IMR-90 (cell line): ENCODE results near the gene EPAS1. TPM values are rescaled to one million over a fixed set of nuclear protein-coding genes. Genes with fewer than 3 reads are reported as not detected.

Experiments
- ATAC-seq: fragments of 200-7000 bp; cut with Tn5 transposase; 2 replicates; pipeline ENCODE4 v1.9.1; 2020; ENCODE audit warnings: low read depth, mild to moderate bottlenecking, moderate library complexity
- BruUV-seq: library from RNA; stranded (reverse); fragments of 400-500 nt; replicated peaks from 2 replicates; lab custom pipeline; 2021; lab: Mats Ljungman, UMichigan
- CTCF ChIA-PET: fragments of 300-600 bp; formaldehyde crosslinking; extraction: SDS; loops from one replicate; lab custom pipeline; 2021; ENCODE audit warnings: antibody characterized with exemption; lab: Yijun Ruan, JAX
- POLR2A ChIA-PET: fragments of 300-600 bp; sonication (Branson Sonifier 250); formaldehyde crosslinking; loops from one replicate; lab custom pipeline; 2022; ENCODE audit warnings: antibody characterized with exemption; ENCODE audit not compliant: unreplicated experiment; lab: Charles Lee
- DNase-seq: peaks from one replicate; pipeline ENCODE4 v3.0.0; 2013
- H2AFZ ChIP-seq: replicated peaks from 2 replicates; pipeline ENCODE3; 2013; ENCODE audit warnings: low read length, mild to moderate bottlenecking; ENCODE audit not compliant: poor library complexity
- H2AK5ac ChIP-seq: 2 replicates; pipeline ENCODE4 v1.6.1; 2013; ENCODE audit warnings: low read depth, low read length, inconsistent platforms
- H2AK9ac ChIP-seq: replicated peaks from 2 replicates; pipeline ENCODE3; 2013; ENCODE audit warnings: mild to moderate bottlenecking, low read depth, low read length, moderate library complexity; ENCODE audit not compliant: poor library complexity
- H2BK120ac ChIP-seq: 2 replicates; pipeline ENCODE4 v1.6.1; 2013; ENCODE audit warnings: low read depth, low read length, inconsistent platforms
- H2BK15ac ChIP-seq: 3 replicates; pipeline ENCODE4 v1.6.1; 2013; ENCODE audit warnings: low read depth, low read length, inconsistent platforms
- H2BK20ac ChIP-seq: 2 replicates; pipeline ENCODE4 v1.6.1; 2013; ENCODE audit warnings: low read depth, mild to moderate bottlenecking, inconsistent platforms, low read length, moderate library complexity
- H2BK5ac ChIP-seq: 2 replicates; pipeline ENCODE4 v1.6.1; 2013; ENCODE audit warnings: mild to moderate bottlenecking, low read depth, low read length, inconsistent platforms; ENCODE audit not compliant: poor library complexity, severe bottlenecking
- H3K14ac ChIP-seq: replicated peaks from 2 replicates; pipeline ENCODE4 v1.6.1; 2013; ENCODE audit warnings: low read depth, low read length, inconsistent platforms
- H3K18ac ChIP-seq: 2 replicates; pipeline ENCODE4 v1.6.1; 2013; ENCODE audit warnings: low read depth, low read length, control low read depth
- H3K23ac ChIP-seq: 2 replicates; pipeline ENCODE4 v1.6.1; 2013; ENCODE audit warnings: low read depth, low read length, inconsistent platforms
- H3K27ac ChIP-seq: 2 replicates; pipeline ENCODE4 v1.5.1; 2013; ENCODE audit warnings: mild to moderate bottlenecking, control low read depth, low read length; ENCODE audit not compliant: insufficient read depth
- H3K27me3 ChIP-seq: 2 replicates; pipeline ENCODE4 v1.6.1; 2013; ENCODE audit warnings: low read length; ENCODE audit not compliant: control insufficient read depth, insufficient read depth
- H3K36me3 ChIP-seq: 2 replicates; pipeline ENCODE4 v1.6.1; 2013; ENCODE audit warnings: low read length, mixed read lengths; ENCODE audit not compliant: control insufficient read depth, insufficient read depth
- H3K4ac ChIP-seq: 2 replicates; pipeline ENCODE4 v1.6.1; 2013; ENCODE audit warnings: low read depth, low read length, inconsistent platforms
- H3K4me1 ChIP-seq: 2 replicates; pipeline ENCODE4 v1.6.1; 2013; ENCODE audit warnings: low read length, mixed read lengths; ENCODE audit not compliant: control insufficient read depth, insufficient read depth
- H3K4me2 ChIP-seq: 2 replicates; pipeline ENCODE4 v1.6.1; 2013; ENCODE audit warnings: low read depth, mild to moderate bottlenecking, control low read depth, low read length, moderate library complexity
- H3K4me3 ChIP-seq: 2 replicates; pipeline ENCODE4 v1.5.1; 2013; ENCODE audit warnings: low read depth, mild to moderate bottlenecking, control low read depth, low read length, moderate library complexity; ENCODE audit not compliant: insufficient read depth
- H3K56ac ChIP-seq: 2 replicates; pipeline ENCODE4 v1.6.1; 2013; ENCODE audit warnings: low read length, inconsistent platforms; ENCODE audit not compliant: insufficient read depth; ENCODE audit errors: extremely low read depth
- H3K79me1 ChIP-seq, 2 experiments: 2 replicates each; pipeline ENCODE4 v1.6.1; 2013; ENCODE audit warnings: low read length in 2 of 2, inconsistent platforms in 1 of 2, low read depth in 1 of 2
- H3K9ac ChIP-seq: 2 replicates; pipeline ENCODE4 v1.6.1; 2013; ENCODE audit warnings: low read depth, low read length, control low read depth
- H3K9me1 ChIP-seq: 2 replicates; pipeline ENCODE4 v1.6.1; 2013; ENCODE audit warnings: low read length, inconsistent platforms; ENCODE audit not compliant: insufficient read depth
- H3K9me3 ChIP-seq: 2 replicates; pipeline ENCODE4 v1.6.1; 2013; ENCODE audit warnings: low read length; ENCODE audit not compliant: control insufficient read depth, insufficient read depth
- H4K20me1 ChIP-seq: 2 replicates; pipeline ENCODE4 v1.6.1; 2013; ENCODE audit warnings: low read length, inconsistent platforms; ENCODE audit not compliant: insufficient read depth
- H4K5ac ChIP-seq: 2 replicates; pipeline ENCODE4 v1.6.1; 2013; ENCODE audit warnings: mild to moderate bottlenecking, low read depth, low read length, control low read depth
- H4K8ac ChIP-seq, 2 experiments: 2 replicates each; pipeline ENCODE4 v1.6.1; 2013; ENCODE audit warnings: low read depth in 2 of 2, low read length in 2 of 2, control low read depth in 1 of 2, inconsistent platforms in 1 of 2
- H4K91ac ChIP-seq: 2 replicates; pipeline ENCODE4 v1.6.1; 2013; ENCODE audit warnings: low read depth, low read length, inconsistent platforms; ENCODE audit not compliant: insufficient read depth
- CEBPB ChIP-seq: IDR thresholded peaks from 2 replicates; pipeline ENCODE4 v1.6.1; 2012; ENCODE audit warnings: low read depth, low read length, improper control_type of control experiment
- CTCF ChIP-seq: conservative IDR thresholded peaks from 2 replicates; pipeline ENCODE4 v1.5.1; 2012; ENCODE audit warnings: mild to moderate bottlenecking, low read depth, low read length, improper control_type of control experiment
- NFE2L2 ChIP-seq: fragments of 150-350 bp; IDR thresholded peaks from 2 replicates; pipeline ENCODE4 v1.6.1; 2016; ENCODE audit warnings: low read depth, mild to moderate bottlenecking, low read length
- USF2 ChIP-seq: fragments of 150-350 bp; IDR thresholded peaks from 2 replicates; pipeline ENCODE4 v1.6.1; 2017; ENCODE audit warnings: mild to moderate bottlenecking, antibody characterized with exemption, low read length, low read depth
- WGBS, 2 experiments: methylation state at CpG; one replicate each; pipeline versions ENCODE4 v1.1.5 to v1.1.7; 2013; ENCODE audit warnings: missing lambda C conversion rate in 2 of 2; ENCODE audit not compliant: insufficient read length in 1 of 2; ENCODE audit errors: extremely low coverage in 2 of 2; 5-methylcytosine and 5-hydroxymethylcytosine counted together
- dilution Hi-C: fragments of 300-500 bp; cut with HindIII; formaldehyde crosslinking; loops from one replicate; pipeline ENCODE4 v1.14.3; 2018; ENCODE audit warnings: low sequenced_read_pairs; ENCODE audit not compliant: unreplicated experiment
- in situ Hi-C: fragments of 300-500 bp; cut with MboI; formaldehyde crosslinking; loops from 3 replicates; pipeline ENCODE4 v1.14.3; 2019; ENCODE audit warnings: low sequenced_read_pairs, inconsistent platforms, mixed read lengths
- intact Hi-C: fragments of 100-400 bp; cut with micrococcal nuclease; formaldehyde crosslinking; loops from 2 replicates; pipeline ENCODE4 v1.10.0; 2022
- polyA plus RNA-seq, 3 experiments: library from polyadenylated mRNA; depleted of rRNA; stranded (reverse); fragments of >200 nt; gene quantifications; 2 replicates each; pipeline ENCODE4 v1.2.3, GENCODE V29; 2012; ENCODE audit warnings: low replicate concordance in 1 of 3
- total RNA-seq: library from RNA; depleted of rRNA; stranded (reverse); fragments of >200 nt; gene quantifications from 2 replicates; pipeline ENCODE4 v1.2.3, GENCODE V29; 2012

EPAS1 gene
- total and polyA plus RNA-seq, 2 of the 4 experiments (the other 2 are of a cell fraction), result 40.7 to 120 TPM

GRCh38 chr2:46402874-46403273 lies 105.7 kb downstream of the EPAS1 start:
- Histone ChIP-seq H3K4me1 (no peaks in the 10 kb centered on the region), H3K36me3 (no peaks in the 10 kb centered on the region), H2AFZ (no peak overlapping the region), H3K23ac (no peak overlapping the region), H4K91ac (no peak overlapping the region), H3K4me2 (no peak overlapping the region), H3K56ac (no peak overlapping the region), H2BK15ac (no peak overlapping the region), H2BK120ac (no peak overlapping the region), H3K9me3 (no peaks in the 10 kb centered on the region), H4K8ac (no peak overlapping the region), H3K4ac (no peak overlapping the region), H3K79me1 (no peaks in the 10 kb centered on the region), H3K18ac (no peak overlapping the region), H4K20me1 (no peaks in the 10 kb centered on the region), H3K9me1 (no peaks in the 10 kb centered on the region; the same call in 1 of the 2 replicates), H4K5ac (no peak overlapping the region), H3K27me3 (no peaks in the 10 kb centered on the region), H3K4me3 (no peak overlapping the region), H2BK20ac (no peak overlapping the region), H2AK5ac (no peak overlapping the region), H3K9ac (no peak overlapping the region), H3K14ac (no peak overlapping the region), H2AK9ac (no peak overlapping the region), H3K27ac (no peak overlapping the region), H2BK5ac (no peak overlapping the region)
- no TSS peak for BruUV-seq
- in situ Hi-C loops, result no loop called here
- intact Hi-C loops, result loop anchor here (5.0 kb wide), 1 partner anchor 34 kb away; no protein-coding TSS in a partner anchor
- CTCF ChIA-PET, result no interaction called here
- dilution Hi-C loops, result no loop called here
- POLR2A ChIA-PET, result no interaction called here
- ATAC-seq, result no peak
- DNase-seq, result no peak
- no CpG with 5 or more reads among the region's 6 CpGs for WGBS, 2 experiments
- TF ChIP-seq CTCF (no peak), CEBPB (no peak), USF2 (no peak), NFE2L2 (no peak)
